Activated CD8-positive, alpha-beta memory T cell treated with anti-CD3 and anti-CD28 coated beads, Interleukin-2, amount 50 U/mL, for 1 hour (primary cell): ENCODE data around the gene SPATA17.

Experiments used
- DNase-seq: peaks from one replicate; pipeline ENCODE4 v3.0.0-alpha.2; 2020; ENCODE audit errors: extremely low read depth

Gene SPATA17

GRCh38 chr1:217847643-217848042 is 216.5 kb downstream of the SPATA17 start:
- no peak for DNase-seq

- DNase-seq, result no peak
These were observed 225.3 kb downstream of the SPATA17 start for GRCh38 chr1:217856342-217857034.

GRCh38 chr1:217857061-217857460 is 225.9 kb downstream of the SPATA17 start:
- no peak for DNase-seq

DNA sequence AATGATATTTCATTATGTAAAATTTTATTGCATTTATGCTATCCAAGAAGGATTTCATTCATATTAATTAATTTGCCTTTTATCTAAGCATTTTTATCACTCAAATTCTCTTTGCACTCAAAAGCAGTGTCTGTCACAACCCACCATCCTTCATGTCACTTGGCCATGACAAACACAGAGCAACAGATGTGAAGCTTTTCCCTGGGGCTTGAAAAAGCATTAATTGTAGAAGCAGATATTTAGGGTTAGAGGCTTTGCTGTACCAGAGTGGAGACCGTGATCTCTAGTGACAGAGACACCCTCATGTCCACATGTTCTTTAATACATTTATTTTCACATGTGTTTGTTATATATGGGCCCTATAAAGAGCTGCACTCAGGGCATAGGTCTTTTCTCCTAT is 230.5 kb downstream of the SPATA17 start:
- DNase-seq, result no peak

DNA sequence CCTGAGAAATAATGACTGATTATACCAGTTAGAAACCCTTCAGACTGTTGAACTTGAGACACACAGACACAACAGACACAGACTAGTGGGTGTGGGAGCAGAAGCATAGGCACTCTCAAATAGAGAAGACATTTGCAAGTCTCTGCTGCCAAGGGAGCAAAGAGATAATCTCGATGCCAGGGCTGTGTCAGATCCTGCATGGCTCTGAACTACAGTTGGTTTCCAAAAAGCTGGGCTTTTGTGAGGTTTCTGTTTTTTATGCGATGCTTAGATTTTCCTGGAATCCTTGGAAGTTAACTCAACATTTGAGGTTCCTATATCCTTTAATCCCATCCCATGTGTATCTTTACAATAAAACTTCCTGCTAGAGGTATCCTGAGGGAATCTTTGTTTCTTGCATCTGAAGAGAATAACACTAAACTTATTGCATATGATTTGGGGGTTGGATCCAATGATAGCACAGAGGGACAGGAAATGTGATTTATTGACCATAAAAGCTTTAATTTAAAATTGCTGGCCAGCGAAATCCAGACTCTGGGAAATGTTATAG is 236.4 kb downstream of the SPATA17 start:
- no peak for DNase-seq

DNA sequence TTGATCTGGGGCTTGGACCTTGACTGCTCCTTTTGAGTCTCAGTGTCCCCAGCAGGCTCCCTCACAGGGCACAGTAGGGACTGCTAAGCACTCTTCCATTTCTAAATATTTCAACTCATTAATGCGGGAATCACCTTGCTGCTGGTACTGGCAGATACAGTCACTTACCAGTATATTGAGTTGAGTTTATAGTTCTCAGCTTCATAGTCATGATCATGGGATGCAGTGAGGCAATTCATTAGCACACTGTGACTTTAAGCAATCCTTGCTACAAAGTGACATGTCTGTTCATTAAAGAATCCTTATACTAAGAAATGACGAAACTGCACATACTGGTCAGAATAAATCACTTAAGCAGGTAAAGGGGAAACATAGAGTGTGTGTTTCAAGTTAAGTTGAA is 240.8 kb downstream of the SPATA17 start:
- no peak for DNase-seq

DNA sequence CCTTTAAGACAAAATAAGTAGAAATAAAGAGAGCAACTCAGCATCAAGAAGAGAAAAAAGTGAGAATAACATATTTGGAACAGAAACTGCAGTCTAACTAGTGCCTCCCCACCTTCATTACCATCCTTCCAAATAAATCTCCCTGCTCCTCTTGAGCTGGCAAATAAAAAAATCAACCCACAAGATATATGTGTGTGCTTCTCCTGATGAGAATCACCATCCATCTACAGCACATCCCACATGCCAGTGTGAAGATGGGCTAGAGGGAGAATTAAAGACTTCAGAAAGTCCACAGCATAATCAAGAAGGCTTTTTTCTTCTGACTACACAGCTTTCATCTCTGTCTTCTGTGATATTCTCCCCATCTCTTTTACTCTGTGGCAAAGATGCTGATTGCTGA is 244.1 kb downstream of the SPATA17 start:
- no peak for DNase-seq

GRCh38 chr1:217876401-217876800 is 245.3 kb downstream of the SPATA17 start:
- DNase-seq, result no peak

DNA sequence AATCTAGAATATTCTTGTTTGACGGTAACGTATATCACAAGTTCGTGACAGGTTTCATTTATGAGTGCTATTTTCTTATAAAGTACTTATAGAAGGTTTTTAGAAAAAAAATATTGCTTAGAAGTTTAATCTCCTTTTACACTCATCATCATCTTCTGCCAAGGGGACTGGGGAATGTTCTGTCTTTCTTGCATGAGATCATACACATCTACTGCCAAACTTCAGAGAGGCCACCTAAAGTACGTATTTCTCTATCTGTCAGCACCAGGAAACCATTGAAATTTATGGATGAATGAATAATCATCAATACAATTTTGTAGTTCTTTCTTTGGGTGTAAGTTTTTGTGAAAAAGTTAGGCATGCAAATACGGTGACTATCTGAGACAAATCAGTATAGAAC is 245.8 kb downstream of the SPATA17 start:
- DNase-seq, result no peak

GRCh38 chr1:217881131-217881543 is 250.0 kb downstream of the SPATA17 start:
- no peak for DNase-seq

DNA sequence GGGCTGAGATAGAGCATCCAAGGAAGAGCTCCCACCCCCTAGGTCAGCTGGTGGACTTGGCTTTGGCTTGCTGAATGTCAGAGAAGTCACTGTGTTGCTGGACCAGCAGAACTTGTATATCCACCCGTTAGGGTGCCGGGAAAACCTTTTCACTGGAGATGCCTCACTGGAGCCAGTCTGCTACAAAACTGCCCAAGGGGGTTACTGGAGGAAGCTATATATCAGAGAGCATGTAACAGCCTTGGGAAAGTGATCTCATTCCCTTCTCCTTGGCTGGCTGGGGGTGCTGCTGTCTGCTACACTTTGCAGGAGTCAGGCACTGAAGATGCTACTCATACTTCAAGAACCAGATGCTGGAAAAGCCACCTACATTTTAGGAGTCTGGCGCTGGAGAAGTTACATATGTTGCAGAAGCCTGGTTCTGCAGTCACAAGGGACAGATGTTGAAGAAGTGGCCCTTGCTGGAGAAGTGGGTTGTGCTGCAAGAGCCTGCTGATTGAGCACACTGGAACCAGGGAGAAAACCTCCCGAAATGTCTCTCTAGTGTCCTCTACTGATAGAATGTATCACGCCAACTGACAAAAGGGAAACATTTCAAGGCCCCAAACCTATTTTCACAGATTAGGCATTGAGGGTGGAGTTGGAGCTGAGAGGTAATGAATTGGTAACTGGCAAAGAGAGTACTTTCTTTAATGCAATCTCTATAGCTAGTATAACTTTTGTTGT is 250.6 kb downstream of the SPATA17 start:
- no peak for DNase-seq

GRCh38 chr1:217885181-217885580 is 254.0 kb downstream of the SPATA17 start:
- no peak for DNase-seq

- no peak for DNase-seq
These were observed 257.2 kb downstream of the SPATA17 start for GRCh38 chr1:217888328-217888727.

- no peak for DNase-seq
These were observed 258.3 kb downstream of the SPATA17 start for GRCh38 chr1:217889401-217889800.

- DNase-seq, result no peak
These were observed 260.8 kb downstream of the SPATA17 start for GRCh38 chr1:217891966-217892365.

DNA sequence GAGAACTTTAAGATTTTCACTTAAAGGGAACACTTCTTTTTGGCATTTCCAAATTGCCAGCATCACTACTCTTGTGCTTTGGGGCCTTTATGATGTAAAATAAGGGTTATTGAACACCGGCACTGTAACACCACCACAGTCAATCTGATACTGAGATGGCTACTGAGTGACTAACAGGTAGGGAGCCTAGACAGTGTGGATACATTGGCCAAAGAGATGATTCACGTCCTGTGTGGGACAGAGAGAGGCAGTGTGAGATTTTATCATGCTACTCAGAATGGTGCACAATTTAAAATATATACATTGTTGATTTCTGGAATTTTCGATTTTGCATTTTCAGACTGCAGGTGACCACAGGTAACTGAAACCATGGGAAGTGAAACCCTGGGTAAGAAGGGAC is 261.6 kb downstream of the SPATA17 start:
- no peak for DNase-seq

- DNase-seq, result no peak
These were observed 264.7 kb downstream of the SPATA17 start for GRCh38 chr1:217895841-217896240.

DNA sequence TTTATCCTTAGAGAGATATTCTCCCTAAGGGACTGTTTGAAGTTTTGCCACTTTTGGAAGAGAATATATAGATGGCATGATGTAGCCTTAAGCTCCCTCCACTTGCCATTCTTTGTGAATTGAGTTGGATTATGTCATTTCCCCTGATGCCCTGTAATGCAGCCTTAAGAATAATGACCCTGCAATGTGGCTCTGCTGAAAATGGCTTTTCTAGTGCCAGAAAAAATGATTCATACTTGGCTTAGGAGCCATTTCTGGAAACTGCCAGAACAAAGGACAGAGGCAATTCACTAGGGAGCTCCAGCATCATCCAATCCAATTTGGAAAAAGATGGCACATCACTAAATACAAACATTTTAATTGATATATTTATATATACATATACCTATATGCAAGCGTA is 265.3 kb downstream of the SPATA17 start:
- no peak for DNase-seq

DNA sequence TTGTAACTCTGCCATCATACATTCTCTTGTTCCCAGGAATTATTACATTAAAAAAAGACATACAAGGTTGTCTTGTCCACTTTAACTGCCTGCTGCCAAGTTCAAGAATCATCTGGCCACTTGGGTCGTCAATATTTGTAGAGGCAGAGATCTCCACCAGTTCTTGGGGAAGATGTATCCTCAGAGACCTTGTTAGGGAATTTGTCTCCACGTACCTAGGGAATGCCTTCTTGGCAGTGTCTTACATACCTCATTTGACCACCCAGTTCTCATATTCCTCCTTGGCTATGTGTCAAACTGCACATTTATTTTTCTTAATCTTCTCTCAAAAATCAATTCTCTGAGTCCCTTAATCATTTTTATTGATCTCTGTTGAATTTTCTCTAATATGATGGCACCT is 266.0 kb downstream of the SPATA17 start:
- DNase-seq, result no peak

DNA sequence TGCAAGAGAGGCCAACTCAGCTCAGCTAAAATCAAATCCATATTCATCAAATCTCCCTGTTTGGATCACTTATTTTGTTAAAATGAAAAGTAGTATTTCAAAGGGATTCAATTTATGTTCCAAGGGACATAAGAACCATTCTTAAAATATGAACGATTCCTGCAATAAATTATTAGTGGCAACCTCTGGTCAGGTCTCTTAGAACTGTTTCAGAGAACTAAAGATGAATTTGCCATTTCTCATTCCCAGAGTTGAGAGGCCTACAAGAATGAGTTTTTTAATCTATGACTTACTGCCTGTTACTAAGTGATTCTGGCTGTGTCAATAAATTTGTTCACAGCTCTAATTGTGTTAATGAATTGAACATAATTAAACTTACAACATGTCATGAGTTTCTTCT is 268.5 kb downstream of the SPATA17 start:
- DNase-seq, result no peak

GRCh38 chr1:217907504-217907903 is 276.4 kb downstream of the SPATA17 start:
- no peak for DNase-seq

- DNase-seq, result no peak
These were observed 279.1 kb downstream of the SPATA17 start for GRCh38 chr1:217910203-217910602.

DNA sequence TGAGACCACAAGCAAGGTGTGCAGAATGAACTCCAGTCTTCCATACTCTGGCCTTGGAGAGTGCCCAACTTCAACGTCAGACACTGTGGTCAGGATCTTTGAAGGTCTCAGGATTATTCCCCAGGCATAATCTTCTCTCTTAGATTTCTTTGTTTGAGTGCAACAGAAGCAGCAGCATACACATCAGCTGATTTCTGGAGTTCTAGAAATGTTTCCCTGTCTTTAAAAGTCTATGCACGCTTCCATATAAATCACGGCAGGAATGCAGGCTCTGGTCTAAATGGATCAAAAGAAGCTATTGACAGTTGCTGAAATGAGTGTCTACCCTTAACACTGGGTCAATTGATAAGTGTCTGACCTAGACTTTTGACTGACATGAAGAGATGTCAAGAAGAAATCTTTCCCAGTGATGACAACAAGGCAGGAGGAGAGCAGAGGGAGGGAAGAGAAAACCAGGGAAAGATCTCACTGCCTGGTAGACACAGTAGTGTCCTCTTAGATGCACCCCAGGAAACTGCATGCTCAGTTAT is 279.7 kb downstream of the SPATA17 start:
- no peak for DNase-seq
